ENCODE results near the gene MCTP2.

GRCh38 chr15:94196531-94196930, 34.8 kb upstream of the MCTP2 start:
- TF ChIP-seq POLR2A (IDR thresholded peaks at IDR 0.05) (no peak), CTCF (IDR thresholded peaks at IDR 0.05 in 8 of 11, conservative IDR thresholded peaks at IDR 0.05 in 3 of 11) (no peak)

Measured in spleen (tissue), 7 donors.